Vagina (tissue), 2 donors: ENCODE results near the gene MAML2.

Source experiments
- POLR2A ChIP-seq, 2 donors: fragments of 450-650 bp; IDR thresholded peaks; one replicate each; pipeline ENCODE4 v1.6.1; 2017; ENCODE audit warnings: antibody characterized with exemption in 2 of 2, mild to moderate bottlenecking in 2 of 2, moderate library complexity in 2 of 2
- POLR2AphosphoS5 ChIP-seq, 2 donors: sonication (generic); formaldehyde crosslinking; IDR thresholded peaks; one replicate each; pipeline ENCODE4 v1.9.0; 2017; ENCODE audit warnings: antibody characterized with exemption in 2 of 2, mild to moderate bottlenecking in 2 of 2, low read depth in 1 of 2; ENCODE audit not compliant: insufficient read depth in 1 of 2
- TF ChIP-seq, protein P1 (sequence below), 3 experiments: fragments of 450-650 bp in 2 of 3; fragments of 200-600 bp in 1 of 3; sonication (generic) in 1 of 3; IDR thresholded peaks; one replicate each; pipeline ENCODE4 v1.5.1; 2017 to 2019; ENCODE audit warnings: antibody characterized with exemption in 3 of 3, mild to moderate bottlenecking in 2 of 3, moderate library complexity in 2 of 3

DNA sequence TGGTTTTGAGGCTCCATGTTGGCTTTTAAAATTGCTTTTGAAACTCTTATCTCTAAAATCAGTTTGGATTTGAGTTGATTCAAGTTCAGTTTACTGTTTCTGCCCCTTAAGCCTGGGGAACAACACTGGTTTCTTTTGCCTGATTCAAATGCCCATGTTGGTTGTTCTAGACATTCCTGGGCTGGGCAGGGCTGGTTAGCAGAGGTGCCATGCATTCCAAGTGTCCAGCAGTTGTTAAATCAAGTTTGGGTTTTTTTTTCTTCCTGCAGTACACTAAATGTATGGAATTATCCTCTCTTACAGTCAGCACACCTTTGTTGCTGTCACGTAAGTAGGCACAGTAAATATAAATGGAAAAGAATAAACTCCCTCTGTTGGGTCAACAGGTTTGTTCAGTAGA, 351.9 kb downstream of the MAML2 start:
- TF ChIP-seq, protein P1, sequence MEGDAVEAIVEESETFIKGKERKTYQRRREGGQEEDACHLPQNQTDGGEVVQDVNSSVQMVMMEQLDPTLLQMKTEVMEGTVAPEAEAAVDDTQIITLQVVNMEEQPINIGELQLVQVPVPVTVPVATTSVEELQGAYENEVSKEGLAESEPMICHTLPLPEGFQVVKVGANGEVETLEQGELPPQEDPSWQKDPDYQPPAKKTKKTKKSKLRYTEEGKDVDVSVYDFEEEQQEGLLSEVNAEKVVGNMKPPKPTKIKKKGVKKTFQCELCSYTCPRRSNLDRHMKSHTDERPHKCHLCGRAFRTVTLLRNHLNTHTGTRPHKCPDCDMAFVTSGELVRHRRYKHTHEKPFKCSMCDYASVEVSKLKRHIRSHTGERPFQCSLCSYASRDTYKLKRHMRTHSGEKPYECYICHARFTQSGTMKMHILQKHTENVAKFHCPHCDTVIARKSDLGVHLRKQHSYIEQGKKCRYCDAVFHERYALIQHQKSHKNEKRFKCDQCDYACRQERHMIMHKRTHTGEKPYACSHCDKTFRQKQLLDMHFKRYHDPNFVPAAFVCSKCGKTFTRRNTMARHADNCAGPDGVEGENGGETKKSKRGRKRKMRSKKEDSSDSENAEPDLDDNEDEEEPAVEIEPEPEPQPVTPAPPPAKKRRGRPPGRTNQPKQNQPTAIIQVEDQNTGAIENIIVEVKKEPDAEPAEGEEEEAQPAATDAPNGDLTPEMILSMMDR (IDR thresholded peaks at IDR 0.05): no peak
- no peak for TF ChIP-seq POLR2A (IDR thresholded peaks at IDR 0.05)
- TF ChIP-seq POLR2AphosphoS5 (IDR thresholded peaks at IDR 0.05; ENCODE audit: insufficient read depth in 1 of 2, low read depth in 1 of 2): no peak
